Activated CD8-positive, alpha-beta T cell treated with anti-CD3 and anti-CD28 coated beads, Interleukin-2, amount 10 ng/mL, durations not matched to agents 7 days and 5 days (primary cell): ENCODE measurements around the gene ST3GAL4. TPM values are rescaled to one million over a fixed set of nuclear protein-coding genes. Genes with fewer than 3 reads are reported as not detected.
"Not testable (repeated sequence)": the region's sequence is repeated elsewhere in the genome, so short reads cannot be mapped to it uniquely, and the experiment has no call there.

ENCODE experiments used
- ATAC-seq: fragments of 150-1000 bp; cut with Tn5 transposase; one replicate; pipeline ENCODE4 v1.10.0; 2021; ENCODE audit warnings: moderate library complexity
- CTCF ChIA-PET: fragments of 350-600 bp; sonication (Branson Sonifier 250); formaldehyde crosslinking; loops from one replicate; lab custom pipeline; 2021; ENCODE audit warnings: antibody characterized with exemption; lab: Charles Lee
- POLR2A ChIA-PET: fragments of 350-600 bp; sonication (Branson Sonifier 250); formaldehyde crosslinking; loops from one replicate; lab custom pipeline; 2021; ENCODE audit warnings: antibody characterized with exemption; lab: Charles Lee
- DNase-seq: peaks from one replicate; pipeline ENCODE4 v3.0.0-alpha.2; 2020
- H3K27ac Mint-ChIP-seq: one replicate; pipeline ENCODE4 v1.8.0; 2021; ENCODE audit warnings: mild to moderate bottlenecking, mixed read lengths
- H3K27me3 Mint-ChIP-seq: one replicate; pipeline ENCODE4 v1.8.0; 2021; ENCODE audit warnings: low read depth, mixed read lengths
- H3K36me3 Mint-ChIP-seq: one replicate; pipeline ENCODE4 v1.8.0; 2021; ENCODE audit warnings: low read depth, mixed read lengths
- H3K4me1 Mint-ChIP-seq: one replicate; pipeline ENCODE4 v1.8.0; 2021; ENCODE audit warnings: low read depth, mixed read lengths
- H3K4me3 Mint-ChIP-seq: one replicate; pipeline ENCODE4 v1.8.0; 2021; ENCODE audit warnings: mild to moderate bottlenecking, mixed read lengths
- H3K9me3 Mint-ChIP-seq: one replicate; pipeline ENCODE4 v1.8.0; 2022; ENCODE audit warnings: mixed read lengths; ENCODE audit not compliant: insufficient read depth
- total RNA-seq, 2 experiments: library from RNA; stranded (reverse); gene quantifications; one replicate each; pipeline ENCODE4 v1.2.3, GENCODE V29; 2021

Gene ST3GAL4
- total RNA-seq, 2 experiments from 2014 or later = 10.3 to 11.8 TPM

DNA sequence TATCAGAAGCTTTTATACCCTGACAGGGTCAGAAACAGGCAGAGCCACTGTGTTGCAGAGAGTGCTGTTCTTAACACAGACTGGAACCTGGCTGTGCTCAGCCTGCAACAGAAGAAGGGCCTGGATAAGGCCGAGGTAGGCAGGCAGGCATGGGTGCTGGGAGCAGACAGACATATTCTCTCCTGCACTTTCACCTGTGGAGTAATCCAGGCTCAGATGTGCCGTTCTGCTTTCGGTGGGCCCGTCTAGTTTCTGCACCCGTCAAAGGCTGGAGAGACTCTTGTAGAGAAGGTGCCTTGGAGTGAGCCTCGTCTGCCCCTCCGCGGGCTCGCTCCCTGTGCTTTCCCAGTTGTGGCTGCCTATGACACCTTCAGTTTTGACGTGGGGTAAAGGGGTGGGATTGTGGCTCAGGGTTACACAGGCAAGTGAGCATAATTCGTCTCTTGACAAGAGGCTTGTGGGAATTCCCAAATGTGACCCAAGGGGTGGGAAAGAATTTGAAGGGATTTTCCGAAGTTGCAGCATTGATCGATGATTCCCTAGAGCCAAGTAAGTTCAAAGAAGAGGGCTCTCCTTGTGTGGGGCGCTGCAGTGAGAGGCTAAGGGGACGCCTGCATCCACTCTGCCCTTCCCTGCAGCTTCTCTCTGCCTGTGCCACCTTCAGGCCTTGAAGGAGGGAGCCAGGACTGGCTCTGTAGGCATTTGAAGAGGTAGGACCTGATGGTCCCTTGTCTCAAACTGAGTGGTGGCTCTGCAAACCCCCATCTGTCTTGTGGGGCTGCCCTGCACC lies 16.2 kb upstream of the ST3GAL4 start:
- no peak for ATAC-seq
- H3K27me3 Mint-ChIP-seq = no peaks in the 10 kb centered on the region
- no peak overlapping the region for H3K4me3 Mint-ChIP-seq
- DNase-seq = no peak
- H3K36me3 Mint-ChIP-seq = peaks cover 45% of the 10 kb centered on the region
- H3K27ac Mint-ChIP-seq = peak overlapping the region; percentile 11
- ChIA-PET POLR2A (no interaction called here), CTCF (interaction anchor here (1.2 kb wide), 1 partner anchor 29 kb away, joined by 4 read pairs; no protein-coding TSS in a partner anchor)
- peaks cover 35% of the 10 kb centered on the region for H3K4me1 Mint-ChIP-seq
- no peaks in the 10 kb centered on the region for H3K9me3 Mint-ChIP-seq

DNA sequence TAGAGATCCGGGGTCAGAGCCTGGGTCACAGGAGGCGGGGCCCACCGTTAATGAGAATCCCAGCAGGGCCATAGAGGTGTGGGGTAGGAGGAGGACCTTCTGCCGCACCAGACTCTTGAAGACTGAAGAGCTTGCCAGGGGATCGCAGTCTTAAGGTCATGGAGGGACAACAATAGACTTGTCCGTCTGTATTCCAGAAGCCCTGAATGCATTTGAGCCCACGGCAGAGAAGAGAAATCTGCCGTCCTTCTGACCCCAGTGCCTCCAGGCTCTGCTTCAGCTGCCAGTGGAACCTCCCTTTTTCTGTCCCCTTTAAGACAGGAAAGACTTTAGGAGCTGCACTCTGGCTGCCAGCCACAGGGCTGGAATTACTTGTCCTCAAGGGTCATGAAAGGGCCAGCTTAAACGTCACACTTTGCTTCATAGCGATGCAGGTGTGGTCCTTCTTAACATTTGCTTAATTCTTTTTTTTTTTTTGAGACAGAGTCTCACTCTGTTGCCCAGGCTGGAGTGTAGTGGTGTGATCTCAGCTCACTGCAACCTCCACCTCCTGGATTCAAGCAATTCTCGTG lies 15.5 kb upstream of the ST3GAL4 start:
- DNase-seq (no peak), ATAC-seq (no peak)
- Mint-ChIP-seq H3K36me3 (peaks cover 41% of the 10 kb centered on the region), H3K27ac (no peak overlapping the region), H3K4me3 (no peak overlapping the region), H3K9me3 (no peaks in the 10 kb centered on the region), H3K4me1 (peaks cover 32% of the 10 kb centered on the region), H3K27me3 (no peaks in the 10 kb centered on the region)
- CTCF ChIA-PET = interaction anchor here (1.0 to 1.2 kb wide), 2 partner anchors 30 to 141 kb away, joined by 3 to 4 read pairs; no protein-coding TSS in a partner anchor
- POLR2A ChIA-PET = interaction anchor here (1.0 kb wide), 1 partner anchor 16 kb away, joined by 3 read pairs; no protein-coding TSS in a partner anchor

DNA sequence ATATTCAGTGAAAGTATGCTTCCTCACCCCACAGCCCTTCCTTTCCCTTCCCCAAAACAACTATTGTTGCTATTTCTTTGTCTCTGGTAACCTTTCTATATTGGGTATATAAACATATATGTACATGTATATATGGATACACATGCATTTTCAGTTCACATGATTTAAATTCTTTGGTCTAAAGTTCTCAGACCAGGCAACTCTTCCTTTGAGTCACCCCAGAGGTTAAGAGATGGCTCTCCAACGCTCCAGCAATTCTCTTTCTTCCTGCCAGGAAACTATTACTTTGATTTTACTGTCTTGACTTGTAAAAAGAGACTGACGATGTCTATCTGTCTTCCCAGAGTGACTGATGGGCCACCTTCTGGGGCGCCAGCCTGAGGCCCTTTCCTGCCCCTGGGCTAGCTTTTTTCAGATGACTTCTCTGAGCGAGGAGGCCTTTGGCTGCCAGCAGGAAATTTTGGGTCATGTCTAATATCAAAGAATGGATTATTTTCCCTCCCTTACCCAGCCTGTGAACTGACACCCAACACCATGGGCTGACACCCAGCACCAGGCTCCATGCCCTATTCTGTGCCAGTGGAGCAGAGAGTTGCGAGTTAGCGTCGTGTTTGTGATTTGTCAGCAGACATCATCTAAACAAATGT lies 14.4 kb upstream of the ST3GAL4 start:
- DNase-seq = no peak
- Mint-ChIP-seq H3K27me3 (no peaks in the 10 kb centered on the region), H3K36me3 (peaks cover 38% of the 10 kb centered on the region), H3K9me3 (no peaks in the 10 kb centered on the region), H3K27ac (peak overlapping the region; percentile 52), H3K4me1 (peaks cover 28% of the 10 kb centered on the region), H3K4me3 (no peak overlapping the region)
- CTCF ChIA-PET = interaction anchor here (1.0 kb wide), 1 partner anchor 140 kb away, joined by 3 read pairs; no protein-coding TSS in a partner anchor
- POLR2A ChIA-PET = interaction anchor here (1.0 to 1.2 kb wide), 2 partner anchors 13 to 15 kb away, joined by 3 to 4 read pairs; no protein-coding TSS in a partner anchor
- ATAC-seq = no peak

DNA sequence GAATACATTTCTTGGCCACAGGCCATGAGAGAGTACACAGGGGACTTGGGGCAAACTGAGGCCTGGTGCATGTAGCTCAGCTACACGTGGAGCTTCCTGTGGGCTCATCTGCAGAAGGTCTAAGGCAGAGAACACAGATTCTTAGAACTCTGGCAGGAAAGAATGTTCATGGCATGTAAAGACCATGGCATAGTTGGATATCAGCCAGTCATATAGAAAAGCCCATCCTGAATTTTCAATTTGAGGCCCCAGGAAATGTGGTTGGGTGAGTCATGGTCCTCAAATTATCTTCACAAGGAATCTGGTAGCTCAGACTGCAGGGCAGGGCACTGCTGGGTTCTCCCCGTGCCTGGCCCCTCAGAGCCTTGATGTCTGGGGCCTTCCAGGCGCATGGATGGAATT lies 13.7 kb upstream of the ST3GAL4 start:
- Mint-ChIP-seq H3K4me3 (no peak overlapping the region), H3K4me1 (peaks cover 28% of the 10 kb centered on the region), H3K36me3 (peaks cover 38% of the 10 kb centered on the region), H3K27me3 (no peaks in the 10 kb centered on the region), H3K27ac (peak overlapping the region; percentile 65), H3K9me3 (no peaks in the 10 kb centered on the region)
- CTCF ChIA-PET = interaction anchor here (0.9 kb wide), 1 partner anchor 24 kb away, joined by 5 read pairs; no protein-coding TSS in a partner anchor
- no peak for ATAC-seq
- POLR2A ChIA-PET = interaction anchor here (1.2 kb wide), 1 partner anchor 12 kb away, joined by 4 read pairs; no protein-coding TSS in a partner anchor
- no peak for DNase-seq

DNA sequence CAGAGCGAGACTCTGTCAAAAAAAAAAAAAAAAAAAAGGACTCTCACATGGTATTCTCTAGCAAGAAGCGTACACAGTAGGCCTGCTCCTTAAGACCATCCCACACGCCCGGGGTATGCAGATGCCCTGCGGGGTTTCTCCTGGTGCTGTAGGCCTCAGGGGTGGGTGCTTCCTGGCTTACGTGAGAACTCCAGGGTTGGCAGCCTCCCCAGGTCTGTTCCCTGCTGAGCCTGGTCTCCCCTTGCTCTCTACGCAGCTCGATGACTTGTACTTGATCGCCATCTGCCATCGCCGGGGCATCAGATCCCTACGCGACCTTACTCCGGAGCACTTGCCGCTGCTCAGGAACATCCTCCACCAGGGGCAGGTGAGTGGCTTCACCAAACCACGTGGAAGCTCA lies 12.4 kb upstream of the ST3GAL4 start:
- CTCF ChIA-PET = interaction anchor here (0.6 kb wide), 1 partner anchor 33 kb away, joined by 3 read pairs; no protein-coding TSS in a partner anchor
- POLR2A ChIA-PET = no interaction called here
- H3K4me1 Mint-ChIP-seq = peaks cover 24% of the 10 kb centered on the region
- no peak for DNase-seq
- no peak overlapping the region for H3K4me3 Mint-ChIP-seq
- H3K27ac Mint-ChIP-seq = no peak overlapping the region
- peaks cover 38% of the 10 kb centered on the region for H3K36me3 Mint-ChIP-seq
- no peaks in the 10 kb centered on the region for H3K9me3 Mint-ChIP-seq
- ATAC-seq = no peak
- no peaks in the 10 kb centered on the region for H3K27me3 Mint-ChIP-seq

DNA sequence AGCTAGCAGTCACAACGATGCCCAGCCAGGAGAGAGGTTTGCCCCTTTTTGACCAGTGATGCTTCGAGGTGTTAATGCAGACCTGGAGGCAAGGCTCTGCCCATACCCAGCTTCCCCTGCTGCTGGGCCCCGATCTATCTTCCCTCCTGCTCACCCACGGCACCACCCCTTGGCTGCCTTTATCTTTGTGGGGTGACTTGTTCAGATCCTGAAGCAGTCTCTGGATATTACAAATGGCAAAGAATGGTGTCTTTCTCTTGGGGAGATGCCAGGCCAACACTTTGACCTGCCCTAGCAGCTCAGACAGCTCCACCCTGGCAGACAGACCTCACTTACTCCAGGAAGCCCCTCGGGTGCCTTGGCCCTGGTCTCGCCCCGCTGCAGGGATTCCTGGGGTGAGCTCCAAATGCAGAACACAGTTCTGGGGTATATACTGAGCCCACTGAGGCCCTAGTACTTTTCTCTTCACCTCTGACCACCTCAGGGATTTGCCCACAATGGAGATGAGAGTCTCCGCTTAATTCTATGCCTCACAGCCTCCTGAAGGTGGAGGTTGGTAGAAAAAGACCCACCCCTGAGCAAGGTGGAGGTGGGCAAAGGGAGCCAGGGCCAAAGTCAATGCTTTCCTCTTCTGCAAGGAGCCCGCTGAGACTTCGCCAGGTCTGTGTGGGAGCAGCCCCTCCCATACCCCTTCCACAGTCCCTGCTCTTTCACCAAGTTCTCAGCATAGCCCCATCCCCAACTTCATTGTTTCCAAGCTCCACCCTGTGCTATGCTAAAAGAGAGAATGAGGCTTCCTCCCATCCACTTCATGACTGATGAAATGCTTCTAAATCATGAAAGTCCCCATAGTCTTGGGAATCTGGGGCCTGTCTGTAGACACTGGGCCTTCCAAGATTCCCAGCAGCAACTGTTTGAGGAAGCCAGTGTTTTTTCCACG lies 11.1 kb upstream of the ST3GAL4 start:
- no peak for ATAC-seq
- H3K9me3 Mint-ChIP-seq = no peaks in the 10 kb centered on the region
- peaks cover 29% of the 10 kb centered on the region for H3K36me3 Mint-ChIP-seq
- DNase-seq = no peak
- peak overlapping the region; percentile 25 for H3K27ac Mint-ChIP-seq
- POLR2A ChIA-PET = interaction anchor here (1.0 kb wide), 1 partner anchor 11 kb away, joined by 3 read pairs; the partner anchor contains the start of gene ST3GAL4
- H3K27me3 Mint-ChIP-seq = no peaks in the 10 kb centered on the region
- peaks cover 30% of the 10 kb centered on the region for H3K4me1 Mint-ChIP-seq
- no peak overlapping the region for H3K4me3 Mint-ChIP-seq
- CTCF ChIA-PET = no interaction called here

DNA sequence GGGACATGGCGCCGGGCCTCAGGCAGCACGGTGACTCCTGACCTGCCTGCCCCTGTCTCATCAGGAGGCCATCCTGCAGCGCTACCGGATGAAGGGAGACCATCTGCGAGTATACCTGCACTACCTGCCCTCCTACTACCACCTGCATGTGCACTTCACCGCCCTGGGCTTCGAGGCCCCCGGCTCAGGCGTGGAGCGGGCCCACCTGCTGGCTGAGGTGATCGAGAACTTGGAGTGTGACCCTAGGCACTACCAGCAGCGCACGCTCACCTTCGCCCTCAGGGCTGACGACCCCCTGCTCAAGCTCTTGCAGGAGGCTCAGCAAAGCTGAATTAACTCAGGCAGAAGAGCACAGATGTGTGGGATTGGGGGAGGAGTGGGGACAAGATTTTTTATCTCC lies 10.2 kb upstream of the ST3GAL4 start:
- H3K27ac Mint-ChIP-seq = peak overlapping the region; percentile 81
- peaks cover 29% of the 10 kb centered on the region for H3K36me3 Mint-ChIP-seq
- H3K4me3 Mint-ChIP-seq = no peak overlapping the region
- H3K4me1 Mint-ChIP-seq = peaks cover 30% of the 10 kb centered on the region
- ATAC-seq (no peak), DNase-seq (no peak)
- ChIA-PET POLR2A (no interaction called here), CTCF (interaction anchor here (1.0 kb wide), 1 partner anchor 34 kb away, joined by 3 read pairs; no protein-coding TSS in a partner anchor)
- H3K27me3 Mint-ChIP-seq = no peaks in the 10 kb centered on the region
- no peaks in the 10 kb centered on the region for H3K9me3 Mint-ChIP-seq

DNA sequence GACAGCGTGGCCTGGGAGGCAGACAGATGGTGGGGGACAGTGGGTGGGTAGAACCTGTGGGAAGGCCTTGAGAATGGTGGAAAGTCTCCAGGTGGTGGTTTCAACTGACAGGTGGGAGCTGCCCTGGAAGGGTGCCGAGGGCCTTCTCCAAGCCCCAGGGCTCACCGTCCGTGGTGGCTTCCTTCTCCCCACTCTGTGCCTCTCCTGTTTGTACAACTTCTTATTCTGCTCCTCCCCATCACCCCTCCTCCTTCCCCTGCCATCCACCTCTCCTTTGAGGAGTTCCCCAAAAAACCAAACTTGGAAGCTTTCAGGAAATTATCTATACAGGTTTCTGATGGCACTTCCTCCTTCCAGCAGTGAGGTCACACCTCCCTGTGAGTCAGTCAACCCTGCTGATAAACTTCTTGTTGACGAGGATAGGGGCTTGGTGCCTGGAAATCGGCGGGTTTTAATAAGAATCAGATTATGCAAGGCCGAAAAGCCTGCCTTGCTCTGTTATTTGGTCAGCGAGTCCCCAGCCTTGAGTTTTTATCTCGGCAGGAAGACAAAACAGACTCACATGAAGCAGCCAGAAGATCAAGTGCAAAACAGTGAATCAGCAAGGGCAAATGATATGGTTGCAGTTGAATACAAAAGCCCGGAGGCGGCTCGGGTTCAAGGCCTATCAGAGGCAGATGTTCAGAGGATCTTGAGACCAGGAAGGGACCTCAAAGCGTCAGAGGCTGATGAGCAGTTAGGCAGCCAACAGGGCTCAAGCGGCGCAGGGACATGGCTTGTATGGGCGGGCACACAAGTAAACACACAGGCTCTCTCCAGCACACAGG lies 9.5 kb upstream of the ST3GAL4 start:
- H3K4me3 Mint-ChIP-seq = no peak overlapping the region
- ChIA-PET POLR2A (no interaction called here), CTCF (interaction anchor here (1.0 kb wide), 1 partner anchor 35 kb away, joined by 3 read pairs; no protein-coding TSS in a partner anchor)
- ATAC-seq = no peak
- peak overlapping the region; percentile 81 for H3K27ac Mint-ChIP-seq
- H3K9me3 Mint-ChIP-seq = no peaks in the 10 kb centered on the region
- no peaks in the 10 kb centered on the region for H3K27me3 Mint-ChIP-seq
- no peak for DNase-seq
- peaks cover 35% of the 10 kb centered on the region for H3K4me1 Mint-ChIP-seq
- H3K36me3 Mint-ChIP-seq = peaks cover 32% of the 10 kb centered on the region

DNA sequence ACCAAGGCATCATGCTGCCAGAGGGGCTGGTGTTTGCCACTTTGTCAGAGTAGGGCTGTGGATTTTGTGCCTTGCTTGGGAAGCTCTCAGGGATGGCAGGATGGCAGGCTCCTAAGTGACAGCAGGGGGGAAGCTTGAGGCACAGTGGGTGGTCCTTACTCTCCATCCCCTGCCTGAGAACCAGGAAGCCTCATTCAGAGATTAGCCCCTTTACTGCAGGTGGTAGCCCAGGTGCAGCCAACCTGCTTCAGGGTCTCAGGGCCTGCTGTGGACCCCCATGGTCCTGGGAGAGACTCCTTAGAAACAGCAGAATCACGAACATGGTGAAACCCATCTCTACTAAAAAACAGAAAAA lies 8.9 kb upstream of the ST3GAL4 start:
- Mint-ChIP-seq H3K9me3 (no peaks in the 10 kb centered on the region), H3K4me1 (peaks cover 34% of the 10 kb centered on the region), H3K27me3 (no peaks in the 10 kb centered on the region), H3K27ac (peak overlapping the region; percentile 81), H3K36me3 (peaks cover 30% of the 10 kb centered on the region), H3K4me3 (no peak overlapping the region)
- ATAC-seq (no peak), DNase-seq (no peak)
- ChIA-PET CTCF (no interaction called here), POLR2A (no interaction called here)

DNA sequence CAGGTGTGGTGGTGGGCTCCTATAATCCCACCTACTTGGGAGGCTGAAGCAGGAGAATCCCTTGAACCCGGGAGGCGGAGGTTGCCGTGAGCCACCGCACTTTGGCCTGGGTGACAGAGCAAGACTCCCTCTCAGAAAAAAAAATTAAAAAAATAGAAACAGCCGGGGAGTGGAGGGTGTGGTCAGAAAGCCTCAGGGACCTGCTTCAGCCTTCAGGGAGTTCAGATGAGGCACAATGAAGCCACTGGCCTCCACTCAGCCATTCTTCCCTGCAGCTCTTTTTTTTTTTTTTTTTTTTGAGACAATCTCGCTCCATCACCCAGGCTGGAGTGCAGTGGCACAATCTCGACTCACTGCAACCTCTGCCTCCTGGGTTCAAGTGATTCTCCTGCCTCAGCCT lies 8.5 kb upstream of the ST3GAL4 start:
- CTCF ChIA-PET, H3K4me3 Mint-ChIP-seq, ATAC-seq, DNase-seq, H3K9me3 Mint-ChIP-seq, H3K27me3 Mint-ChIP-seq, H3K27ac Mint-ChIP-seq: not testable (repeated sequence)
- Mint-ChIP-seq H3K4me1 (peaks cover 32% of the 10 kb centered on the region), H3K36me3 (peaks cover 26% of the 10 kb centered on the region)
- POLR2A ChIA-PET = interaction anchor here (0.7 kb wide), 1 partner anchor 43 kb away, joined by 4 read pairs; the partner anchor contains the start of gene DCPS
